A172 (cell line): ENCODE measurements around the gene LCE2B. TPM values are rescaled to one million over a fixed set of nuclear protein-coding genes. Genes with fewer than 3 reads are reported as not detected.
"Not testable (repeated sequence)": the region's sequence is repeated elsewhere in the genome, so short reads cannot be mapped to it uniquely, and the experiment has no call there.

Experiments used
- DNase-seq: peaks from one replicate; pipeline ENCODE4 v3.0.0-alpha.2; 2015; ENCODE audit warnings: low spot score
- total RNA-seq: library from RNA; depleted of rRNA; stranded (reverse); fragments of >200 nt; shearing (Covaris generic); gene quantifications from 2 replicates; pipeline ENCODE4 v1.2.3, GENCODE V29; 2014; rRNA removed

LCE2B gene, protein sequence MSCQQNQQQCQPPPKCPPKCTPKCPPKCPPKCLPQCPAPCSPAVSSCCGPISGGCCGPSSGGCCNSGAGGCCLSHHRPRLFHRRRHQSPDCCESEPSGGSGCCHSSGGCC
- not detected in 2 replicates for total RNA-seq

GRCh38 chr1:152685823-152686222 is at the start of gene LCE2B:
Gene LCE2B (plus strand): TSS chr1:152686123. CDS start chr1:152686844, 721 bp downstream.
- not testable (repeated sequence) for DNase-seq

- DNase-seq = no peak
Observed at GRCh38 chr1:152640351-152640750, 45.6 kb upstream of the LCE2B start.

DNA sequence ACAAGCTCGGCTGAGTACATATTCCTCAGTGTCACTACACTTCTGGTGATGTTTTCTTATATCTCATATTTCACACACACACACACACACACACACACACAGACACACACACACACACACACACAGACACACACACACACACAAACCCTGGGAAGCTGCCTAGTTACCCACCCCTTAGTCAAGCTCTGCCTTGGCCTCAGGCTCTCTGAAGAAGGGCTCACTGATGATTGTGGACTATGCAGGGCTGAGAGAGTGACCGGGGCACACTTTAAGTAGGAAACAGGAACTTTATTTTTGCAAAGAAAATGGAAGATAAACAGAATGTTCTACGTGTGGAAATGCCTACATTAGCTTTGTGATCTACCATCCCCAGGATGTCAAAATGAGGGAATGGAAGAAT is 42.0 kb upstream of the LCE2B start:
- DNase-seq = no peak

GRCh38 chr1:152645146-152645545 is 40.8 kb upstream of the LCE2B start:
- DNase-seq = no peak

DNA sequence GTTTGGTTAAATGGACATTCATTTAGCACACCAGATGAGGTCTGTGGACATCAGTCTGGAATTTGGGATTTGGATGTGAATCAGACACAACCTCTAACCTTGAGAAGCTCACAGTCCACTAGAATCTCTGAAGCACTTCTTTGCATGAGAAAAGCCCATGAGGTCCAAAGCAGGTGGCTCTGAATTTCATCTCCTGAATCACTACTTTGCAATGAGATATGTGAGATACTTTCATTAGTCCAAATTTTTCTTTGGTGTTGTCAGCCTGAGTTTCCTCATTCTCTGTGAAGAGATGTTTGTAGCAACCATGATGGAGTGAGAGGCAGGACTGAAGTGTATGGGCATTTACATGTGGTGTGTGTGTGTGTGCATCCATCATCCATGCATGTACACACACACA is 39.3 kb upstream of the LCE2B start:
- no peak for DNase-seq

- peak; percentile 57 for DNase-seq
Observed at GRCh38 chr1:152654110-152654509, 31.8 kb upstream of the LCE2B start.

GRCh38 chr1:152656459-152656858 is 29.5 kb upstream of the LCE2B start:
- no peak for DNase-seq

- DNase-seq = no peak
Observed at GRCh38 chr1:152657677-152658076, 28.2 kb upstream of the LCE2B start.

DNA sequence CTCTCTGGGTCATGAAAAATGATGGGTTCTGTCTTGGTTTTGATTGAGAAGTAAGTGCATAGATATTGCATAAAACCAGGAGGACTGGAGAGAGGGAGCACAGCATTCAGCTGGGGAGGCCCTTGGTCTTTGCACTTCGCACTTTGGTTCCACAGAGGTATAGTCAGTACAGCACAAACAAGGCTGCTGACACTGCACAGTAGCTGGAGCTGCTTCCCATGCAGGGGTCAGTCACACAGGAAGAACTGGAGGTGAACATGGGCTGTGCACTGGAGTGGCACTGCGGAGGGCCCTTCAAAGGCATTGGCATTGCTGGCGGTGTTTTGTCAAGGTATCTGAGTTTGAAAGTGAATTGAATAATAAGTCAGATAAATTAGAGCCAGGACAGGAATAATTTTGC is 27.3 kb upstream of the LCE2B start:
- DNase-seq = no peak

DNA sequence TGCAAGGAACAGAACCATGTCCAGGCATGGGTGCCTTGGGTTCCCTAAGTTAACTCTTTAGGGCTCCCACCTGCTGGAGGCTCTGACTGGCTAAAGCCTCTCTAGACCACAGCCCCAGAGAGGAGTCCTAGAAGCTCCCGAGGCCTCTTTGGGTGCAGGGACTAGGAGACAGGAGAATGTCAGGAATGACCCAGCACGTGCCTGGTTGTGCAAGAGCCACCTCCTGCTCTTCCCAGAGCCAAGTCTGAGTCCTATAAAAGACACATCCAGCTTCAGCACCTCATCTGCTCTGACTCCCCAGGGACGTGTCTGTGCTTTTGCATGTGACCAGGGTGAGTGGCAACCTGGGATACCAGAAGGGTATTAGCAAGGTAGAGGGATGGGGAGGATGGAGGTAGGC is 22.8 kb upstream of the LCE2B start, which contains the start of gene LCE2D:
TSS of gene LCE2D (plus strand) at position 283 of the 400 bp plus-strand sequence. CDS start 726 bp downstream, outside the sequence.
- no peak for DNase-seq

DNA sequence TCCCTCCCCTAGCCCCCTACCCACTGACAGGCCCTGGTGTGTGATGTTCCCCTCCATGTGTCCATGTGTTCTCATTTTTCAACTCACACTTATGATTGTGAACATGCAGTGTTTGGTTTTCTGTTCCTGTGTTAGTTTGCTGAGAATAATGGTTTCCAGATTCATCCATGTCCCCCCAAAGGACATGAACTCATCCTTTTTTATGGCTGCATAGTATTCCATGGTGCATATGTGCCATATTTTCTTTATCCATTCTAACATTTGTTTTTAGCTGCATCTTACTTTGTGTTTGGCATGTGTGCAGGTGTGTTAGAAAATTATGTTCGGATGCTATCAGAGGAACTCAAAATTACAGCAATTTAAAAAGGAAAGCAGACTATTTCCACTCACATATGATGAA is 19.8 kb upstream of the LCE2B start:
- DNase-seq = not testable (repeated sequence)

- no peak for DNase-seq
Observed at GRCh38 chr1:152667648-152668047, 18.3 kb upstream of the LCE2B start.

GRCh38 chr1:152673016-152673415 is 12.9 kb upstream of the LCE2B start:
- no peak for DNase-seq

- not testable (repeated sequence) for DNase-seq
Observed at GRCh38 chr1:152674983-152675382, 10.9 kb upstream of the LCE2B start, which contains the start of gene LCE2C. Gene LCE2C (plus strand): TSS chr1:152675279. CDS start chr1:152676016, 737 bp downstream.

- no peak for DNase-seq
Observed at GRCh38 chr1:152679459-152679858, 6.5 kb upstream of the LCE2B start.

DNA sequence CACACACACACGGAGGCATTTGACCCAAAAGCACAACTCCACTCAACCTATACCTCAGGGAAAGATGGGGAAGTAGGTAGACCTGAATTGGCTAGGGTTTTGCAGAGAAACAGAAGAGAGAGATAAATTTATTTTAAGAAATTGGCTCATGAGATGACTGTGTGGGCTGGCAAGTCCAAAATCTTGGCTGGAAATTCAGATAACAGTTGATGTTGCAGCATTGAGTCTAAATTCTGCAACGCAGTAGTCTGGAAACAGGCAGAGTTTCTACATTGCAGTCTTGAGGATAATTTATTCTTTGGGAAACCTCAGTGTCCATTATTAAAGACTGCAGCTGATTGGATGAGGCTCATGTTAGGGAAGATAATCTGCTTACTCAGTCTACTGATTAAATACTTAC is 4.3 kb upstream of the LCE2B start:
- DNase-seq = no peak

DNA sequence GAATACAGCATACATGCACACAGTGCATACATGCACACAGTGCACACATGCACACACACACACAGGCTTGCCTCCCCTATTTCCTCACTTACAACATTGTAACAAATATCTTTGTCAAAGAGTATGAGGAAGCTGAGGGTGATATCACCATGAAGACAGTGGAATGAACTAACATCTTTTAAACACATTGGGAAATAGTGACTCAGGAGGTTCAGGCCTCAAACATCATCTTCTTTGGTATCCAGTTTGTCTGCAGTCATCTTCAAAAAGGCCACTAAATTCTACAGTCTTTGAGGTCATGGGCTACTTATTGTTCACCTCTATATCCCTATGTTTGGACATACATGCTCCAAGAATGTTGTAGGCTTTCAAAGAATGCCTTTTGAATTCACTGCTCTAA is 2.1 kb upstream of the LCE2B start:
- DNase-seq = no peak

GRCh38 chr1:152697701-152698600 is 12.0 kb downstream of the LCE2B start, which contains the start of gene LCE2A:
Gene LCE2A (plus strand): TSS chr1:152698345. CDS start chr1:152698902, 557 bp downstream.
- no peak for DNase-seq

DNA sequence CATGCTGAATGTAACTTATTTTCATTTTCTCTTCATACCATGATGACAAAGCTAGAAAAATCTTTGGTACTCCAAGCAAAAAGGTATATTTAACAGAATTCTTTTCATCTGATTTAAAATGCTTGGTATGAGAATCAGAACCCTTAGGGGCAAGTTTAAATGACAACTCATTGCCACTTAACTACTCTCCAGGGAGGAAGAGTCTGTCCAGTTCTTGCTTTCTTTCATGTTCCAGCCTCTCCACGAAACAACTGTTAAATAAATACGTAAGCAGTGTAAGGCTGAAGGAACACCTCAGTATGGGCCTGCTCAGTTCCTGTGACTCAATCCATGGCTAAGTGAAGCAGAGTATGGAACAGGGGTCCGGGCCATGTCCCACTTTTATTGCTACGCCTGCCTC is 13.8 kb downstream of the LCE2B start:
- no peak for DNase-seq

DNA sequence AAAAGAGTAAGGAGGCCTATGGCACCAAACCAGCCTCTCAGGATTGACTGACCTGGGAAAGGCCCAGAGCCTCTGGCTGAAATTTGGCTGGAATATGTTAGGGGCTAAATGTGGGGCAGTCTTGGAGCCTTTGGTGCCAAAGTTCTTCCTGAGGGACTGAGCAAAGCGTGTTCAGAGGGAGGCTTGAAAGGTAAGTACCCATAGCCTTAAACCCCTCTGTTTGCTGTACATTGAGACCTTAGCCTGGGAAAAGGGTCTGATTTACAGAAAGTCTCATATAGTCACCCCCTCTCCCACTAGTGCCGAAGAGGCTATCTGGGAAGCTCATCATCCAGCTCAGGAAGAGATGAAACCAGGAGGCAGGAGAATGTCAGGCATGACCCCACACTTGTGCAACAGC is 21.9 kb downstream of the LCE2B start, which contains the start of gene LCE4A:
TSS of gene LCE4A (plus strand) at position 301 of the 400 bp plus-strand sequence. CDS start 916 bp downstream, outside the sequence.
- no peak for DNase-seq

- DNase-seq = no peak
Observed at GRCh38 chr1:152718238-152718637, 32.3 kb downstream of the LCE2B start.

DNA sequence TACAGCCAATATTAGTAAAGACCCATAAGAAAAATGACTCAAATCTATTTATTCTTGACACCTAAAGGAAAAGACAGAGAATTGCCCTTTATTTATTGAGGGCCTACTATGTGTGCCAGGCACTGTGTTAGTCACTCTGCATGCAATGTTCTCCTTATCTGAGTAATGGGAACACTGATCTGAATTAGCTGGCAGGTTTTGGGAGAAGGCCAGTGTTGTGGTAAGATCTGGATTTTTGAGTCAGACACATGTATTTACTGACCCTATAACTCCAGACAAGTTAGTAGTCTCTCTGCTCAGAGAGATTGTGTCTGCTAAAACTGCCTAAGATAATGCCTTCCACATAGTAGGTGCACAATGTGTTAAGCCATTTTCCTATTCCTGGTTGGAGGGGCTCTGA is 39.3 kb downstream of the LCE2B start:
- no peak for DNase-seq

GRCh38 chr1:152728986-152729385 is 43.1 kb downstream of the LCE2B start:
- no peak for DNase-seq
